Muscle layer of duodenum (tissue), 2 donors: ENCODE measurements around the gene MMP23B.
"Not testable (repeated sequence)": the region's sequence is repeated elsewhere in the genome, so short reads cannot be mapped to it uniquely, and the experiment has no call there.

Experiments
- H3K27ac ChIP-seq: one replicate; pipeline ENCODE4 v1.7.0; 2013; ENCODE audit warnings: mild to moderate bottlenecking, low read length
- H3K27me3 ChIP-seq: one replicate; pipeline ENCODE4 v1.7.0; 2013; ENCODE audit warnings: low read depth, mild to moderate bottlenecking, control low read depth, low read length
- H3K36me3 ChIP-seq, 2 donors: one replicate each; pipeline ENCODE4 v1.7.0; 2013; ENCODE audit warnings: low read length in 2 of 2, control low read depth in 1 of 2, mild to moderate bottlenecking in 1 of 2; ENCODE audit not compliant: insufficient read depth in 2 of 2, control insufficient read depth in 1 of 2
- H3K4me1 ChIP-seq, 2 donors: one replicate each; pipeline ENCODE4 v1.7.0; 2013; ENCODE audit warnings: low read length in 2 of 2, mild to moderate bottlenecking in 2 of 2, control low read depth in 1 of 2, moderate library complexity in 1 of 2; ENCODE audit not compliant: insufficient read depth in 2 of 2, control insufficient read depth in 1 of 2
- H3K4me3 ChIP-seq, 2 donors: one replicate each; pipeline ENCODE4 v1.7.0; 2013; ENCODE audit warnings: low read length in 2 of 2, low read depth in 1 of 2, mild to moderate bottlenecking in 1 of 2
- H3K9me3 ChIP-seq, 2 donors: one replicate each; pipeline ENCODE4 v1.7.0; 2013; ENCODE audit warnings: low read length in 2 of 2, control low read depth in 1 of 2, mild to moderate bottlenecking in 1 of 2; ENCODE audit not compliant: control insufficient read depth in 1 of 2
- donor health status: healthy.

Gene MMP23B

GRCh38 chr1:1638528-1638927 lies 6.6 kb downstream of the MMP23B start:
- H3K9me3 ChIP-seq, H3K27me3 ChIP-seq, H3K4me3 ChIP-seq, H3K27ac ChIP-seq, H3K4me1 ChIP-seq: not testable (repeated sequence)
- H3K36me3 ChIP-seq, result peaks cover 0 to 19% of the 10 kb centered on the region in 2 donors

- H3K36me3 ChIP-seq, result peaks cover 0 to 19% of the 10 kb centered on the region in 2 donors
- H3K27ac ChIP-seq, H3K27me3 ChIP-seq, H3K4me1 ChIP-seq, H3K9me3 ChIP-seq, H3K4me3 ChIP-seq: not testable (repeated sequence)
Measured at GRCh38 chr1:1639368-1639767, 7.4 kb downstream of the MMP23B start.

GRCh38 chr1:1640081-1640480 lies 8.1 kb downstream of the MMP23B start:
- H3K27ac ChIP-seq, H3K4me3 ChIP-seq, H3K27me3 ChIP-seq, H3K9me3 ChIP-seq, H3K4me1 ChIP-seq: not testable (repeated sequence)
- H3K36me3 ChIP-seq, result peaks cover 0 to 19% of the 10 kb centered on the region in 2 donors

- H3K4me1 ChIP-seq, H3K4me3 ChIP-seq, H3K27me3 ChIP-seq, H3K9me3 ChIP-seq, H3K27ac ChIP-seq: not testable (repeated sequence)
- peaks cover 0 to 19% of the 10 kb centered on the region in 2 donors for H3K36me3 ChIP-seq
Measured at GRCh38 chr1:1640711-1641461, 8.9 kb downstream of the MMP23B start.

- not testable (repeated sequence) for H3K27ac ChIP-seq, H3K4me3 ChIP-seq, H3K9me3 ChIP-seq, H3K4me1 ChIP-seq, H3K27me3 ChIP-seq
- peaks cover 3 to 34% of the 10 kb centered on the region in 2 donors for H3K36me3 ChIP-seq
Measured at GRCh38 chr1:1646326-1646725, 14.4 kb downstream of the MMP23B start.

GRCh38 chr1:1647567-1648241 lies 15.7 kb downstream of the MMP23B start:
- H3K9me3 ChIP-seq, H3K4me1 ChIP-seq, H3K4me3 ChIP-seq, H3K27me3 ChIP-seq, H3K27ac ChIP-seq: not testable (repeated sequence)
- H3K36me3 ChIP-seq, result peaks cover 12 to 47% of the 10 kb centered on the region in 2 donors

- H3K27me3 ChIP-seq, H3K9me3 ChIP-seq, H3K4me1 ChIP-seq, H3K27ac ChIP-seq, H3K4me3 ChIP-seq: not testable (repeated sequence)
- H3K36me3 ChIP-seq, result peaks cover 12 to 51% of the 10 kb centered on the region in 2 donors
Measured at GRCh38 chr1:1648265-1648664, 16.3 kb downstream of the MMP23B start.

GRCh38 chr1:1658583-1659549 lies 26.9 kb downstream of the MMP23B start, which contains the start of gene CDK11B:
Gene CDK11B (minus strand): TSS chr1:1659004. CDS start chr1:1657485, 1,519 bp downstream.
- Histone ChIP-seq H3K4me3 (peak within 1 kb of the TSS; percentile 46 to 65), H3K36me3 (peaks cover 8 to 25% of the 10 kb centered on the region in 2 donors), H3K27ac (peak within 1 kb of the TSS; percentile 93)
- H3K4me1 ChIP-seq, H3K9me3 ChIP-seq, H3K27me3 ChIP-seq: not testable (repeated sequence)

- not testable (repeated sequence) for H3K27me3 ChIP-seq, H3K4me3 ChIP-seq, H3K4me1 ChIP-seq, H3K27ac ChIP-seq, H3K9me3 ChIP-seq
- peaks cover 12 to 18% of the 10 kb centered on the region in 2 donors for H3K36me3 ChIP-seq
Measured at GRCh38 chr1:1662392-1662791, 30.4 kb downstream of the MMP23B start.

GRCh38 chr1:1662830-1663560 lies 31.0 kb downstream of the MMP23B start:
- not testable (repeated sequence) for H3K4me1 ChIP-seq, H3K27ac ChIP-seq, H3K9me3 ChIP-seq, H3K4me3 ChIP-seq, H3K27me3 ChIP-seq
- H3K36me3 ChIP-seq, result peaks cover 12 to 18% of the 10 kb centered on the region in 2 donors
